NCI-H1930 (cell line): ENCODE results near the gene KCNQ1.

Experiments used
- DNase-seq, 2 experiments: peaks; one replicate each; lab custom pipeline; 2025; lab: John Stamatoyannopoulos, UW

The KCNQ1 gene

GRCh38 chr11:2779981-2780849 lies 335.4 kb downstream of the KCNQ1 start:
- no peak for DNase-seq

DNA sequence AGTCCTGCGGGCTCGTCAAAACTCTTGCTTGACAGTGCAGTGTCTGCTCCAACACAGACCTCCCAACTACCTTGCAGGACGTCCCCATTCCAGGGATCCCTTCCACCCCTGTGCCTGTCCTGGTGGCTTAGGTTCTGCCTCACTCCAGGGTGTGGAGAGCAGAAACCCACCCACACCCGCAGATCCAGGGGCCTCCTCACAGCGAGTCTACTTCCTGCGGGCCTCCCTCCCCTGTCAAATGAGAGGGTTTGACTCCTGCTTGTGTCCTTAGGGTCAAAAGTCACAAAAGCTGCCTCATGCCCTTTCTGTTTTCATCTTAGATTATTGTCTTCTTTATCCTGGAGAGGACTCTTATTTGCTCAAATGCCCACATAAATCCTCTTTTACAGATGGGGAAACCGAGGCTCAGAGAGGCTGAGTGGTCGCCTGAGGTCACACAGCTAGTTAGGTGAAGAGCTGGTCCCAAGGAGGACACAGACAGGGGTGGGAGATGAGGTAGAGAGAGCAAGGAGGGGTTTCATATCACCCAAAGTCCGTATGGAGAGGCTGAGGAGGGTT lies 336.1 kb downstream of the KCNQ1 start:
- no peak for DNase-seq

GRCh38 chr11:2781408-2782274 lies 336.8 kb downstream of the KCNQ1 start:
- DNase-seq = no peak

DNA sequence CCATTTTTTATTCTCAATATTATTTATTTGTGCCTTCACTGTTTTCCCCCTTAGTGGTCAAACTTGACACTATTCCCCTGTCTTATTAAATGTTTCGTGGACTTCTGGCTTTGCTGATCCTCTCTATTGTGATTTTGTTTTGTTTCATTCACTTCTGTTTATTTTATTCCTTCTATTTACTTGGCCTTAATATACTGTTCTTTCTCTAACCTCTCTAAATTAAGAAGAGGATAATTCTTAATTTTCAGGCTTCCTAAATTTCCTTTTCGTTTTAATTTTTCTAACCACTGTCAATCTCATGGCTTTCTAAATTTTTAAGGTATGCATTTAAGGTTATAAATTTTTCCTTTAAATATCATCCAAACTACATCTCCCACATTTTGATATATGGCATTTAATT lies 338.0 kb downstream of the KCNQ1 start:
- no peak for DNase-seq

DNA sequence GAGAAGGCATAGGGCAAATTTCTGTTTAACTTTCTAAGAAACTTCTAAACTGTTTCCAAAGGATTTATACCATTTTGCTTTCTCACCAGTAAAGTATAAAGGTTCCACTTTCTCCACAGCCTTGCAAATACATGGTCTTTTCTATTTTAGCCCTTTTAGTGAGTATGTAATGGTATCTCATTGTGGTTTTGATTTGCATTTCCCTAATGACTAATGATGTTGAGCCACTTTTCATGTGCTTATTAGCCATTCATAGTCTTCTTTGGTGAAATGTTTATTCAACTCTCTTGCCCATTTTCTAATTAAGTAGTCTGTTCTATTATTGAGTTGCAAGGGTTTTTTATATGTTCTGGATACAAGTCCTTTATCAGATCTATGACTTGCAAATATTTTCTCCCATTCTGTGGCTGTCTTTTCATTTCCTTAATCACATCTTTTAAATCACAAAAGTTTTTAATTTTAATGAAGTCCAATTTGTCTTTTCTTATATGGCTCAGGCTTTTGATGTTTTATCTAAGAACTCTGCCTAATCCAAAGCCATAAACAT lies 338.8 kb downstream of the KCNQ1 start:
- DNase-seq = no peak

GRCh38 chr11:2787816-2788167 lies 343.0 kb downstream of the KCNQ1 start:
- DNase-seq = no peak

DNA sequence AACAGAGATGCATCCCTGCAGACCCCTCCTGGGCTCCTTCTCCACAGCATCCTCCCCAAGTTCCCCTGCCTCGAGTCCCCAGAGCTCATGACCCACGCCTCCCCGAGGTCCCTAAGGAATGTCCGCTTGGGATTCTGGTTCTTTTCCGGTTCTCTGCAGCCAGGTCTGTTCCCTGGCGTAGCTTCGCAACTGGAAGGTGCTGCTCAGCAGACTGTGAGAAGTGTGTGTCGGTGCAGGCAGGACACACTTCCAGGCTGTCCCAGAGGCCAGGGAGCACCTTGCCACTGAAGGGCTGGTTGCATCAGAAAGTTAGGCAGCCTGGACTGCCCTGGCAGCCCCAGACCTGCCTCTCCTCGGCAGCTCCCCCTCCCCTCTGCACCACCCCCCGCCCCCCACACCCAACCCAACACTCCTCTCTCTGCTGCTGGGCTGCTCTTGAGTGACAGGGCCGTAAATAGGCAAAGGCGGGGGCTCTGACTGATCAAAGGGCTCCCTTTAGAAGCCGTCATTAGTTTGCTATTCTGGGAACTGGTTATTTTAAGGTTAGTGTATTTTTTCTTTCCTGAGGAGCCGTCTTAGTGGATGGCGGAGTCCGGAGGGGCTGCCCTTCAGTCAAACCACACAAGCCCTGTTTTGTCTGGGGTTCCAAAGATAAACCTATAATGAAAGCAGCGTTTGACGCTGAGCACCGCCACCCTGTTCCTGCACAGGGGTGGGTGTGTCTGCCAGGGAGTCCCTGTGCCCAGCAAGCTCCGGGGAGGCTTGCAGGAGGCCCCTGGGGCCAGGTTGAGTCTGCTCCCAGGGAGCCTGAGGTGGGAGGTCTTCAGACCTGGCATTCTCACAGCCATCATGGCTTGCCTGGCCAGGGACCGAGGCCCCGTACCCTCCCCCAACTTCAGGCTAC lies 343.6 kb downstream of the KCNQ1 start:
- no peak for DNase-seq

- no peak for DNase-seq
Observed at GRCh38 chr11:2789331-2789730, 344.5 kb downstream of the KCNQ1 start.

- DNase-seq = no peak
Observed at GRCh38 chr11:2789791-2790567, 345.2 kb downstream of the KCNQ1 start.

- DNase-seq = no peak
Observed at GRCh38 chr11:2790568-2790921, 345.7 kb downstream of the KCNQ1 start.

DNA sequence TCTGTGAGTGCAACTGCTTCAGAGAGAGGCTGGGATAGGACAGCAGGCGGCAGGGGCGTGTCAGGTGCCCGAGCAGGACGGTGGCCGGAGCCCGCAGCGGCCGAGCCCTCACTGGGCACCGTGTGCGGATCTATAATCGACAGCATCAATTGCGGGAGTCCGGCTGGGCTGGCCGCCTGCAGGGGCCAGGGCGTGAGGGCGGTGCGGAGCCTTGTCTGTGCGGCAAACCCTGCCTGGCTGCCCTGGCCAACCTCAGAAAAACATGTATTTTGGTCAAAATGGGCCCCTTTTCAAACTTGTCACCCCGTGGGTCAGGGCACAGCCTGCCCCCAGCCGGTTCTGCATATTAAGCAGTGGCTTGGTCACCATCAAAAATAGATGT lies 346.3 kb downstream of the KCNQ1 start:
- DNase-seq = no peak

- DNase-seq = no peak
Observed at GRCh38 chr11:2791521-2792380, 346.9 kb downstream of the KCNQ1 start.

DNA sequence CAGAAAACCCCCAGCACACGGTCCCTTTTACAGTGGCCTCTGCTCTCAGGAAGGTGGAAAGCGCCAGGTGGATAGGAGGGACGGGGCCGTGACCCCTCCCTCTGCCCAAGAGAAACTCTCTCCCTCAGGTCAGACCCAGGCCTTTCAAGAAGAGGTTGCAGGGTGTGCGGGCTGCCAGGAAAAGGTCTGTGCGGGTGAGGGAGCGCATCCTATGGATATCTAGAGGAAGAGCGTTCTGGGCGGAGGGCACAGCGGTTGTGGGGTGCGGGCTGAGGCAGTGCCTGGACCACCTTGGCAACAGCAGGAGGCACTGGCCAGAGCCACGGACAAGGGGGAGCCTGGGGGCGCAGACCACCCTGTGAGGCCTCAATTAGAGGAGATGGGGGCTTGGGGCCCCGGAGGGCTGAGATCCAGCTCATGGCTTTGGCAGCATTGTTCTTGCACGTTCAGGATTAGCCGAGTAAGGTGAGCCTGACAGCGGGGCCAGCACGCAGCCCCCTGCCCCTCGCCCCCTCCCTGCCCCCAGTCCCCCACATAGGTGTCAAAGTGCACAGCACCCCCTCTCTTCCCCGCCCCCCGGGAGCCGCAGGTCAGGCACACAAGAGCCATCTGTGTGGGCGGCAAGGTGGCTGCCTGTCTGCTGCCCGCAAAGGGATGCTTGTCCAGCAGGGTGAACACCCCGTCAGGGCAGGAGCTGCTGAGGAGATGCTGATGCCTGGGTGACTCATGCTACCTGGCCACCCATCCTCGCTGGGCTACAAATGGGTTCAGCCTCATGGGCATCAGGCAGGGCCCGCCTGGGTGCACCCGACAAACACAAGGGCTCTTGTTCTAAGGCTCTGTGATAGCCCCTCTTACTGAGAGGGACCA lies 347.8 kb downstream of the KCNQ1 start:
- DNase-seq = no peak

- DNase-seq = no peak
Observed at GRCh38 chr11:2793701-2794045, 348.9 kb downstream of the KCNQ1 start.

GRCh38 chr11:2794046-2794967 lies 349.5 kb downstream of the KCNQ1 start:
- DNase-seq = no peak

DNA sequence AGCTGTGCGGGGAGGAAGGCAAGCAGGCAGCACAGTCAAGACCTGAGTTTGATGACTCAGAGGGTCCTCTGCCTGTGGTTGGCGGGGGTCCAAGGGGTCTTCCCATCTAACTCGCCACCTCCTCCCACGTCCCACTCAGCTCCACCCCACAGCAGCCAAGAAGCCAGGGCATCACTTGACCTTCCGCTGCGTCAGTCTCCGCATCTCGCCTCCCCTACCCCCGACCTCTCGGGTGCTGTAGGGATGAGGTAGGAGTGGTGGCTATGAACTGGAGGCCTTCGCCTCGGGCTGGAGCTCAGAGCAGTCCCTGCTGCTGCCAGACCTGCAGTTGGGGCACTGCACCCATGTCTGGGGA lies 350.1 kb downstream of the KCNQ1 start:
- DNase-seq = no peak

DNA sequence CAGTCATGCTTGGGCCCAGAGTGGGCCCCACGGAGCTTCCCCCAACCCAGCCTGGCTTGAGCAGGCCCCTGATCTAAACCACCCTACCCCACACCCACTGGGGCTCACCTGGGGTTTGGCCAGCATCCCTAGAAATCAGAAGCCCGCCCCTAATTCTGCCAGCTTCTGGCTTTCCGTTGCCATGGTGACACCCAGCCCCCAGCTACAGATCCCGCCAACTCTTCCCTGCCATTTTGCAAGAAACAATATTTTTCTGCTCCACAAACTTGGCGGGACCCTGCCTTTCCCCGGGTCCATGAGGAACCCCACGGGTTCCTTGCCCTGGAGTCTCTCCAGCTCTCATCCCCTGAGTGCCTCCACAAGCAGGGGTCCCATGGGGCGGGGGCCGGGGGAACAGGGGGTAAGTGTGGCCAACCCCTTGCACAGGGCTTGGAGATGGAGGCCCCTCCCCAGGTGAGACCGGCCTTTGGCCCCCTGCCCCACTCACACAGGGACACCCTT lies 350.7 kb downstream of the KCNQ1 start:
- DNase-seq = no peak

DNA sequence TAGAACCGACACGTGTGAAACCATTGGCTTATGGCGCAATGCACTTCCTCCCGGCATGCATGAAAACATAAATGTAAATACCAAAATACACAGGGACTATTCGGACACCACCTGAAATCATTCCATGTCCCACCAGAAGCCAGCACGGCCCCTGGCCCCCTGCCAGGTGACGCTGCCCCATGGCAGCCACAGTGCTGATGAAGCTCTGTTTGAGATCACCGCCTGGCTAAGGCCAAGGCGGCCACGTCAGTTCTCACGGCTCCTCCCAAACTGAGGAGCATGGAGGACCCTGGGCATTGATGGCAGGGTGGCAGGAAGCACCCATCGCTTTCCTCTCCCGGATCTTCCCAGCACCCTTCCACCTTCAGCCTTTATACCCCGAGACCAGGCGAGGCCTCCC lies 351.3 kb downstream of the KCNQ1 start:
- no peak for DNase-seq
